Measurements from ENCODE around the gene LRRC32.
A peak's percentile ranks its signal among the peaks of the same experiment; 100 is the strongest.

Gene LRRC32

GRCh38 chr11:76698321-76699043, 27.9 kb upstream of the LRRC32 start:
- no peak for DNase-seq

- DNase-seq, result no peak
Observed at GRCh38 chr11:76696756-76697155, 26.2 kb upstream of the LRRC32 start.

GRCh38 chr11:76695771-76696170, 25.2 kb upstream of the LRRC32 start:
- DNase-seq, result no peak

- no peak for DNase-seq
Observed at GRCh38 chr11:76695133-76695532, 24.6 kb upstream of the LRRC32 start.

- DNase-seq, result no peak
Observed at GRCh38 chr11:76694664-76695063, 24.1 kb upstream of the LRRC32 start.

GRCh38 chr11:76693806-76694205, 23.3 kb upstream of the LRRC32 start:
- no peak for DNase-seq

GRCh38 chr11:76692956-76693355, 22.4 kb upstream of the LRRC32 start:
- DNase-seq, result no peak

- DNase-seq, result no peak
Observed at GRCh38 chr11:76691655-76692054, 21.1 kb upstream of the LRRC32 start.

GRCh38 chr11:76690736-76691135, 20.2 kb upstream of the LRRC32 start:
- no peak for DNase-seq

GRCh38 chr11:76689313-76690260, 19.0 kb upstream of the LRRC32 start:
- no peak for DNase-seq

- no peak for DNase-seq
Observed at GRCh38 chr11:76688146-76688545, 17.6 kb upstream of the LRRC32 start.

GRCh38 chr11:76686261-76687079, 15.9 kb upstream of the LRRC32 start:
- no peak for DNase-seq

GRCh38 chr11:76685831-76686230, 15.3 kb upstream of the LRRC32 start:
- DNase-seq, result no peak

- DNase-seq, result no peak
Observed at GRCh38 chr11:76685237-76685636, 14.7 kb upstream of the LRRC32 start.

GRCh38 chr11:76684516-76684915, 14.0 kb upstream of the LRRC32 start:
- DNase-seq, result no peak

- DNase-seq, result no peak
Observed at GRCh38 chr11:76683161-76684095, 12.9 kb upstream of the LRRC32 start.

- no peak for DNase-seq
Observed at GRCh38 chr11:76682684-76683083, 12.1 kb upstream of the LRRC32 start.

- DNase-seq, result no peak
Observed at GRCh38 chr11:76682106-76682505, 11.6 kb upstream of the LRRC32 start.

- peak; percentile 45 to 62 (median 54) for DNase-seq
Observed at GRCh38 chr11:76680518-76681425, 10.2 kb upstream of the LRRC32 start.

- DNase-seq, result no peak
Observed at GRCh38 chr11:76678321-76678720, 7.8 kb upstream of the LRRC32 start.

GRCh38 chr11:76677458-76677765, 6.9 kb upstream of the LRRC32 start:
- DNase-seq, result no peak

All from activated CD4-positive, CD25-positive, alpha-beta regulatory T cell (primary cell).